NB4 (cell line): ENCODE data around the gene MAP3K15.

Experiments
- DNase-seq: peaks from one replicate; pipeline ENCODE4 v3.0.0; 2010; ENCODE audit warnings: low read depth
- H3K4me3 ChIP-seq: one replicate; pipeline ENCODE4 v1.5.1; 2011; ENCODE audit warnings: mild to moderate bottlenecking, low read depth, low read length, moderate library complexity
- CTCF ChIP-seq: IDR thresholded peaks from one replicate; pipeline ENCODE4 v1.5.1; 2012; ENCODE audit warnings: low read depth, low read length
- MAX ChIP-seq: IDR thresholded peaks from 2 replicates; pipeline ENCODE4 v1.6.1; 2011; ENCODE audit warnings: low read depth, low read length
- MYC ChIP-seq: IDR thresholded peaks from 2 replicates; pipeline ENCODE4 v1.6.1; 2011; ENCODE audit warnings: low read depth, low read length
- POLR2A ChIP-seq: IDR thresholded peaks from 2 replicates; pipeline ENCODE4 v1.6.1; 2011; ENCODE audit warnings: mild to moderate bottlenecking; ENCODE audit not compliant: insufficient read length; ENCODE audit errors: extremely low read depth

MAP3K15 gene

GRCh38 chrX:19403696-19404095, 111.6 kb downstream of the MAP3K15 start:
- no peak overlapping the region for H3K4me3 ChIP-seq
- TF ChIP-seq MAX, result no peak
- no peak for TF ChIP-seq POLR2A
- TF ChIP-seq CTCF, result no peak
- no peak for TF ChIP-seq MYC
- peak; percentile 11 for DNase-seq

- TF ChIP-seq CTCF, result no peak
- TF ChIP-seq MAX, result no peak
- no peak for TF ChIP-seq POLR2A
- TF ChIP-seq MYC, result no peak
- no peak overlapping the region for H3K4me3 ChIP-seq
Measured at GRCh38 chrX:19392703-19393102, 122.6 kb downstream of the MAP3K15 start.

DNA sequence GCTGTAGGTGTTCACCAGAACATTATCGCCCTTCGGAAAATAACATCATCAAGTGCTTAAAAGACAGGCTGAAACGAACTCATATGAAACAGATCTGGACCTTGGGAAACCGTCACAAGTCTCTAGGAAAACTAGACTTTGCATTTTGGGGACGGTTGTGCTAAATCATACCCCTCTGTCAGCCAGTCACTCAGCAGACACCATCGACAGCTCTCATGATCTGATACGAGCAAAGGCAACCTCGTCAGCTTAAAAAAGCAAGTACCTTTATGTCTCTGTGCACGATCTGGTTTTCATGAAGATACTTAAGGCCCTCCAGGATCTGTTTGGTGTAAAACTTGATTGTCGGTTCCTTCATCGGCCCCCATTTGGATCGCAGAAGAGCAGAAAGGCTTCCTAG, 123.2 kb downstream of the MAP3K15 start:
- no peak for TF ChIP-seq POLR2A
- TF ChIP-seq MAX, result no peak
- TF ChIP-seq CTCF, result no peak
- no peak for TF ChIP-seq MYC
- no peak for DNase-seq

More at GRCh38 chrX:19392703-19393102, 122.6 kb downstream of the MAP3K15 start:
- DNase-seq, result no peak

GRCh38 chrX:19389227-19389845, 126.0 kb downstream of the MAP3K15 start:
- no peak for TF ChIP-seq POLR2A
- TF ChIP-seq MYC, result no peak
- no peak for TF ChIP-seq MAX
- no peak for TF ChIP-seq CTCF
- no peak overlapping the region for H3K4me3 ChIP-seq
- peak; percentile 7 for DNase-seq

More for the DNA sequence above, 123.2 kb downstream of the MAP3K15 start:
- no peak overlapping the region for H3K4me3 ChIP-seq

- no peak for DNase-seq
- no peak overlapping the region for H3K4me3 ChIP-seq
- TF ChIP-seq POLR2A, result no peak
- TF ChIP-seq MAX, result no peak
- TF ChIP-seq CTCF, result no peak
- no peak for TF ChIP-seq MYC
Measured at GRCh38 chrX:19388741-19389140, 126.6 kb downstream of the MAP3K15 start.

DNA sequence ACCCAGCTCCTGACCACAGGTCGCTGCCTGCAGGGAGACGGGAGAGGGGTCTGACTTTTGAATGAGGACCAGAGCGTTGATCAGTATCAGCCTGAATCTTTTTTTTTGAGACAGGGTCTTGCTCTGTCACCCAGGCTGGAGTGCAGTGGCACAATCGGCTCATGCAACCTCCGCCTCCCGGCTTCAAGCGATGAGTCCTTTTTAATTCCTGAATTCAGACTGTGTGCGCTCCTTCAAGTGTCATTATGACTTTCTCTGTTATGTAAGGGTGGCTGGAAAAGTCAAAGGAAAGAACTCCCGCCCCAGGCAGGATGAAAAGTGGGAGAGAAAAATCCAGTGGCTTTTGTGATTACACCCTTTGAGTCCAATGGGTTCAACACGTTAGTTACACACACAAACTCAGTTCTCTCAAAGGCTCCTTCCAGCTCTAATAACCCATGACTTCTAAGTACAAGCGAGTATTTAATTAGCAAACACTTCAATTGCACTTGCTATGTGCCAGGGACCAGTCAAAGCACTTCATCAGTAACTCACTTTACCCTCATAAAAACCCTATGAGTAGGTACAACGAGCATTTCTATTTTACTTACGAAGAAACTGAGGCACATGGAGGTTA, 127.1 kb downstream of the MAP3K15 start:
- TF ChIP-seq POLR2A (no peak), MAX (no peak), CTCF (no peak), MYC (no peak)
- no peak overlapping the region for H3K4me3 ChIP-seq
- DNase-seq, result no peak
